Hematopoietic multipotent progenitor cell treated with erythropoietin and hydrocortisone succinate and interleukin-3 and kit ligand, for 6 days (in vitro differentiated cells): ENCODE results near the gene DRD4.
"Not testable (repeated sequence)": the region's sequence is repeated elsewhere in the genome, so short reads cannot be mapped to it uniquely, and the experiment has no call there.

Experiments used
- DNase-seq: peaks from one replicate; pipeline ENCODE4 v3.0.0-alpha.2; 2015

DRD4 gene

GRCh38 chr11:680970-681369, 43.9 kb downstream of the DRD4 start:
- no peak for DNase-seq

DNA sequence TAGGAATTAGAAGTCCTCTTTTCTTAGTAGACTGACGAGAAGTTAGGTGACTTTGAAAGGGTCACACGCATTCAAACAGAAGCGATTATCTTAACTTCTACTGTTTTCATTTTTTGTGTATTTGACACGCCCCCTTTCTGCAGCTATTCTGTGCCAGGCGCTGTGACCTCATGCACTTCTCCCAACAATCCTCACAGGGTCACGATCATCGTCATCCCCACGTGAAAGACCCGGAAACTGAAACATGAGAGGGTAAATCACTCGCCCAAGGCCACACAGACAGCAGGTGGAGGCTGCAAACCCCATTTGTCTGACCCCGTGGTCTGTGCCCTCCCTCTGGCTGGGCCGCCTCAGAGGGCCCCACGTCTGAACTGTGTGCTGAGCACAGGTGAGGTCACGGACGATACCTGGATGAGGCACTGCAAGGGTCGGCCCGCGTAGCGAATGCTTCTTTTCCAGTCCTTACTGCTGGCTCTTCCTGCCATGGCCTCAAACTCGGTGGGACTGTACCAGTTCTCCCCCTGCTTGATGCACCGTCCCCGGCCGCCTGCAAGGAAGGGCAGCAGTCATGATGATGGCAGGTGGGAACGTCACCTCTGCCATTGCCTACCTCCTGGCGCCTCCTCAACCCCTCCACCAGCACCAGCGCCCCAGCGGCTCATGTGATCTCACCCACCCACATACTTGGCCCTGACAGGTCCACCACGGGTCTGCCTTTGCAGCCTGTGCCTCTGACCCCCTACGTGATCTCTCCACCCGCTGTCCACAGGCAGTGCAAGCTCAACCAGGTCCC, 49.6 kb downstream of the DRD4 start:
- DNase-seq: no peak

DNA sequence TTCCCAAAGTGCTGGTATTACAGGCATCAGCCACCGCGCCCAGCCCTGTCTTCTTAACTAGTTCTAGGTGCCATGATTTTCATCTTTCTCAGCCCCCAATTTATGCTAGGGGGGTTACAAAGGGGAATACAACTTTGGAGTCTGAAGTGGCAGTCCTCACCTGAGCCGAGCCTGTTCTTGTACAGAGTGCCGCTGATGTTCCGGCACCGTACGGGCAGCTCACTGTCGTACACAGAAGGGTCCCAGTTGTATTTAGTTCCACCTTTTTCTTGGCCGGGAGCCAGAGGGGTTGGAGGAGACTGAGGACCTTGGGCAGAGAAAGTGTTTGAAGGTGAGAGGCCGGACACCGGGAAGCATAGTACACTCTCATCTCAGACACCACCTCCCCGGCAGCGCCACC, 50.7 kb downstream of the DRD4 start:
- no peak for DNase-seq

- no peak for DNase-seq
Measured at GRCh38 chr11:688681-689080, 51.6 kb downstream of the DRD4 start.

DNA sequence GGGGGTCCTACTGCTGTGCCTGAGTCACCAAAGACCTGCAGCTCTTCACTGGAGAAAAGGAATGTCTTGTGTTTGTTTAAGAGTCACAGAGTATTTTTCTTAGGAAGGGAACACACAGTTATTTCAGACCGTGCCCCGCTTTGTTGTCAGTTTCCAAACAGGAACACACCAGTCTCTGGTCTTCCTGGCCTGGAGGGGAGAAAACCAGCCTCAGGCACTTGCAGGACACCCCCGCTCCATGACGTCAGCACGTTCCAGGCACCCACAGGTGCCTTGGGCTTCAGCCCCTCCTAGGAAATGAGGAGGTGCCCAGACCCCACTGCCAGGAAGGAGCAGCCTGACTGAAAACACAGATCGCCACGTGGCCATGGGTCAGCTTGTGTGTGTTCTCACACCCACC, 52.6 kb downstream of the DRD4 start:
- DNase-seq: no peak

DNA sequence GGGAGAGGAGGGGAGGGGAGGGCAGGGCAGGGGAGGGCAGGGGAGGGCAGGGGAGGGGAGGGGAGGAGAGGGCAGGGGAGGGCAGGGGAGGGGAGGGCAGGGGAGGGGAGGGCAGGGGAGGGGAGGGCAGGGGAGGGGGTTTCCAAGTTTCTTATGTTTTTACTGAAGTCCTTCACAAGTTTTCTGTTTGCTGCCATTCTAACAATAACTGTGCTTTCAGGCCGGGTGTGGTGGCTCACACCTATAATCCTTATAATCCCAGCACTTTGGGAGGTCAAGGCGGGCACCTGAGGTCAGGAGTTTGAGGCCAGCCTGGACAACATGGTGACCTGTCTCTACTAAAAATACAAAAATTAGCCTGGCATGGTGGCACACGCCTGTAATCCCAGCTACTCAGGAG, 53.2 kb downstream of the DRD4 start:
- not testable (repeated sequence) for DNase-seq
